ENCODE data around the gene ADIPOQ.
"Not testable (repeated sequence)": the region's sequence is repeated elsewhere in the genome, so short reads cannot be mapped to it uniquely, and the experiment has no call there.

The ADIPOQ gene

DNA sequence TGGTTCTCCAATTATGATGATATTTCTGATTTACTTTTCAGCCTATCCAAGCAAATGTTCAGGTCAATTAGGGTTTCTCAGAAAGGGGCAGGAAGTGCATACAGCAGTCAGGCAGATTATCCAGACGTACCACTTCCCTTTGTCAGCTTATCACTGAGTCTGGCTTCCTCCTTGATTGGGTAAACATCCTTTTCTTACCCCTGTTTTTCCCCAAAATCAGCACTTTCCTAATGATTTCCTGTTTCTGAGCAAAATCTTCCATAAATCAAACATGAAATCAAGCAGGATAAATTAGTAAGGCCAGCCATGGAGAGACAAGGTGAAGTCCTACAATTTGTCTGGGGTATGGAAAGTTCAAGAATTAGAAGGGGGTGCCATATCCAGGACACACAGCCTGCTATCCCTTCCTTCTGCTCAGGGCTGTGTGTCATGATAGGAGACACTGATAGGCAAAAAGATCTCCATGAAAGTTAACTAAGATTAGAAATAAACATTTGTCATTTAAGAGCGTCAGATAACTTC is 29.0 kb downstream of the ADIPOQ start:
- H3K23ac ChIP-seq (ENCODE audit: low read length), result no peak overlapping the region
- H3K27me3 ChIP-seq (ENCODE audit: insufficient read depth, low read length), result no peaks in the 10 kb centered on the region
- no peak overlapping the region for H2AFZ ChIP-seq (ENCODE audit: insufficient read depth, low read length, poor library complexity)
- no peak overlapping the region for H4K12ac ChIP-seq (ENCODE audit: low read depth, low read length)
- no peaks in the 10 kb centered on the region for H3K79me1 ChIP-seq (ENCODE audit: low read length)
- H3K4me1 ChIP-seq (ENCODE audit: control insufficient read depth in 1 of 2, insufficient read depth in 2 of 2, low read length in 2 of 2), result no peaks in the 10 kb centered on the region
- H4K91ac ChIP-seq (ENCODE audit: low read depth, low read length), result no peak overlapping the region
- H3K18ac ChIP-seq (ENCODE audit: low read length), result no peak overlapping the region
- no peaks in the 10 kb centered on the region for H3K36me3 ChIP-seq (ENCODE audit: control insufficient read depth in 1 of 2, insufficient read depth in 2 of 2, low read length in 2 of 2)
- H3K4me2 ChIP-seq (ENCODE audit: low read length), result no peak overlapping the region
- H3K79me2 ChIP-seq (ENCODE audit: control insufficient read depth, insufficient read depth, low read length, poor library complexity), result no peaks in the 10 kb centered on the region
- no peak overlapping the region for H3K4me3 ChIP-seq (ENCODE audit: low read depth, low read length)
- no peak overlapping the region for H3K14ac ChIP-seq (ENCODE audit: low read length)
- H4K8ac ChIP-seq (ENCODE audit: low read depth, low read length), result no peak overlapping the region
- H2BK120ac ChIP-seq (ENCODE audit: insufficient read depth, low read length, poor library complexity), result no peak overlapping the region
- H3K9me3 ChIP-seq (ENCODE audit: insufficient read depth, low read depth, low read length), result no peaks in the 10 kb centered on the region
- no peak overlapping the region for H3K4ac ChIP-seq (ENCODE audit: low read depth, low read length)
- H3K9ac ChIP-seq (ENCODE audit: low read length), result no peak overlapping the region
- no CpG with 5 or more reads among the region's 2 CpGs for WGBS (ENCODE audit: extremely low coverage, insufficient coverage, insufficient read length)
- H3K27ac ChIP-seq (ENCODE audit: low read depth, low read length), result no peak overlapping the region
- no peak for DNase-seq
- no peak overlapping the region for H2BK12ac ChIP-seq (ENCODE audit: low read length)
- H2AK5ac ChIP-seq (ENCODE audit: low read length), result no peak overlapping the region
- H2BK5ac ChIP-seq (ENCODE audit: low read depth, low read length, poor library complexity), result no peak overlapping the region

- not testable (repeated sequence) for H3K23ac ChIP-seq (ENCODE audit: low read length); H2AFZ ChIP-seq (ENCODE audit: insufficient read depth, low read length, poor library complexity); H3K36me3 ChIP-seq (ENCODE audit: control insufficient read depth in 1 of 2, insufficient read depth in 2 of 2, low read length in 2 of 2); H4K8ac ChIP-seq (ENCODE audit: low read depth, low read length); H3K18ac ChIP-seq (ENCODE audit: low read length); H3K4me2 ChIP-seq (ENCODE audit: low read length); H4K91ac ChIP-seq (ENCODE audit: low read depth, low read length); H3K79me2 ChIP-seq (ENCODE audit: control insufficient read depth, insufficient read depth, low read length, poor library complexity); H2BK12ac ChIP-seq (ENCODE audit: low read length); H3K14ac ChIP-seq (ENCODE audit: low read length); DNase-seq; H3K9ac ChIP-seq (ENCODE audit: low read length); H3K27me3 ChIP-seq (ENCODE audit: insufficient read depth, low read length); H4K12ac ChIP-seq (ENCODE audit: low read depth, low read length); H2BK120ac ChIP-seq (ENCODE audit: insufficient read depth, low read length, poor library complexity); H3K4me1 ChIP-seq (ENCODE audit: control insufficient read depth in 1 of 2, insufficient read depth in 2 of 2, low read length in 2 of 2); H3K9me3 ChIP-seq (ENCODE audit: insufficient read depth, low read depth, low read length); H3K4ac ChIP-seq (ENCODE audit: low read depth, low read length); H3K79me1 ChIP-seq (ENCODE audit: low read length); H3K4me3 ChIP-seq (ENCODE audit: low read depth, low read length); H2BK5ac ChIP-seq (ENCODE audit: low read depth, low read length, poor library complexity); H2AK5ac ChIP-seq (ENCODE audit: low read length); H3K27ac ChIP-seq (ENCODE audit: low read depth, low read length)
- WGBS (ENCODE audit: extremely low coverage, insufficient coverage, insufficient read length), result no CpG with 5 or more reads among the region's 30 CpGs
These were observed 31.3 kb downstream of the ADIPOQ start for GRCh38 chr3:186873796-186874195.

- not testable (repeated sequence) for H3K27me3 ChIP-seq (ENCODE audit: insufficient read depth, low read length); H3K18ac ChIP-seq (ENCODE audit: low read length); H4K91ac ChIP-seq (ENCODE audit: low read depth, low read length); H4K8ac ChIP-seq (ENCODE audit: low read depth, low read length); H3K36me3 ChIP-seq (ENCODE audit: control insufficient read depth in 1 of 2, insufficient read depth in 2 of 2, low read length in 2 of 2); H3K27ac ChIP-seq (ENCODE audit: low read depth, low read length); H3K4ac ChIP-seq (ENCODE audit: low read depth, low read length); H3K9me3 ChIP-seq (ENCODE audit: insufficient read depth, low read depth, low read length); H2AFZ ChIP-seq (ENCODE audit: insufficient read depth, low read length, poor library complexity); H2BK120ac ChIP-seq (ENCODE audit: insufficient read depth, low read length, poor library complexity); H2AK5ac ChIP-seq (ENCODE audit: low read length); H3K9ac ChIP-seq (ENCODE audit: low read length); H3K4me2 ChIP-seq (ENCODE audit: low read length); H3K79me2 ChIP-seq (ENCODE audit: control insufficient read depth, insufficient read depth, low read length, poor library complexity); DNase-seq; H3K23ac ChIP-seq (ENCODE audit: low read length); H3K4me1 ChIP-seq (ENCODE audit: control insufficient read depth in 1 of 2, insufficient read depth in 2 of 2, low read length in 2 of 2); H2BK12ac ChIP-seq (ENCODE audit: low read length); H3K4me3 ChIP-seq (ENCODE audit: low read depth, low read length); H3K79me1 ChIP-seq (ENCODE audit: low read length); H2BK5ac ChIP-seq (ENCODE audit: low read depth, low read length, poor library complexity); H3K14ac ChIP-seq (ENCODE audit: low read length); H4K12ac ChIP-seq (ENCODE audit: low read depth, low read length)
- WGBS (ENCODE audit: extremely low coverage, insufficient coverage, insufficient read length), result no CpG with 5 or more reads among the region's 24 CpGs
These were observed 31.7 kb downstream of the ADIPOQ start for GRCh38 chr3:186874216-186874615.

DNA sequence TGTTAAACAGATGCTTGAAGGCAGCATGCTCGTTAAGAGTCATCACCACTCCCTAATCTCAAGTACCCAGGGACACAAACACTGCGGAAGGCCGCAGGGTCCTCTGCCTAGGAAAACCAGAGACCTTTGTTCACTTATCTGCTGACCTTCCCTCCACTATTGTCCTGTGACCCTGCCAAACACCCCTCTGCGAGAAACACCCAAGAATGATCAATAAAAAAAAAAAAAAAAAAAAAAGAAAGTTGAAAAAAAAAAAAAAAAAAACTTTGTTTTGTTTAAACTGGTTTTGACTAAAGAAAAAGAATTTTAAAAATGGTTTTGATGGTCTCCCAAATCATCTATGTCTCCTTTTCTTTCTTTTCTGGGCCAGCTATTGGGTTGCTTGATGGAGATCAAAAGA is 32.3 kb downstream of the ADIPOQ start:
- not testable (repeated sequence) for DNase-seq; H3K36me3 ChIP-seq (ENCODE audit: control insufficient read depth in 1 of 2, insufficient read depth in 2 of 2, low read length in 2 of 2); H3K23ac ChIP-seq (ENCODE audit: low read length); H2BK5ac ChIP-seq (ENCODE audit: low read depth, low read length, poor library complexity); H2AK5ac ChIP-seq (ENCODE audit: low read length); H3K14ac ChIP-seq (ENCODE audit: low read length); H4K8ac ChIP-seq (ENCODE audit: low read depth, low read length); H3K18ac ChIP-seq (ENCODE audit: low read length); H3K4me2 ChIP-seq (ENCODE audit: low read length); H4K12ac ChIP-seq (ENCODE audit: low read depth, low read length); H3K27ac ChIP-seq (ENCODE audit: low read depth, low read length); H2AFZ ChIP-seq (ENCODE audit: insufficient read depth, low read length, poor library complexity); H3K79me1 ChIP-seq (ENCODE audit: low read length); H3K79me2 ChIP-seq (ENCODE audit: control insufficient read depth, insufficient read depth, low read length, poor library complexity); H3K27me3 ChIP-seq (ENCODE audit: insufficient read depth, low read length); H3K4me3 ChIP-seq (ENCODE audit: low read depth, low read length); H2BK12ac ChIP-seq (ENCODE audit: low read length); H4K91ac ChIP-seq (ENCODE audit: low read depth, low read length); H3K4me1 ChIP-seq (ENCODE audit: control insufficient read depth in 1 of 2, insufficient read depth in 2 of 2, low read length in 2 of 2); H2BK120ac ChIP-seq (ENCODE audit: insufficient read depth, low read length, poor library complexity); H3K4ac ChIP-seq (ENCODE audit: low read depth, low read length); H3K9ac ChIP-seq (ENCODE audit: low read length); H3K9me3 ChIP-seq (ENCODE audit: insufficient read depth, low read depth, low read length)
- no CpG with 5 or more reads among the region's 4 CpGs for WGBS (ENCODE audit: extremely low coverage, insufficient coverage, insufficient read length)
